ENCODE results near the gene CDCP2.

Gene CDCP2

GRCh38 chr1:54094001-54094729, 58.6 kb downstream of the CDCP2 start:
- DNase-seq (ENCODE audit: low read depth, low spot score): no peak

DNA sequence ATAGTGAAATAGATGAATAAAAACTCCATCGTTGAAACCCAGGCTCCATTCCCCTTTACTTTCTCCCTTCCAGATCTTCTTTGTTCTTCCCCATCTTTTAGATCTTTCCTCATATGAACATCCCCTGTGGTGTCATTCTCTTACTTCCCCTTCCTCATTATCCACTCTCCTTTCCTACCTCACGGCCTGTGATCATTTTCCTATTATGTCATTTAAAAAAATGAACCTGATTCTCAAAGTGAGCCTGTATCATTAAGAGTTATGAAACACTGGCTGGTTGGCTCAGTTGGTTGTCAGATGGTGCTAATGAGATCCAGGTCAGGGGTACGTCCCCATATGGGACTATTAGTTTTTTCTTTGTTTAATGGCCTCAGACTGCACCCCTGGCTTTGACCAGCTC, 61.1 kb downstream of the CDCP2 start:
- DNase-seq (ENCODE audit: low read depth, low spot score): no peak

- DNase-seq (ENCODE audit: low read depth, low spot score): no peak
These were observed 64.4 kb downstream of the CDCP2 start for GRCh38 chr1:54088385-54088784.

GRCh38 chr1:54086754-54087153, 66.0 kb downstream of the CDCP2 start:
- DNase-seq (ENCODE audit: low read depth, low spot score): no peak

DNA sequence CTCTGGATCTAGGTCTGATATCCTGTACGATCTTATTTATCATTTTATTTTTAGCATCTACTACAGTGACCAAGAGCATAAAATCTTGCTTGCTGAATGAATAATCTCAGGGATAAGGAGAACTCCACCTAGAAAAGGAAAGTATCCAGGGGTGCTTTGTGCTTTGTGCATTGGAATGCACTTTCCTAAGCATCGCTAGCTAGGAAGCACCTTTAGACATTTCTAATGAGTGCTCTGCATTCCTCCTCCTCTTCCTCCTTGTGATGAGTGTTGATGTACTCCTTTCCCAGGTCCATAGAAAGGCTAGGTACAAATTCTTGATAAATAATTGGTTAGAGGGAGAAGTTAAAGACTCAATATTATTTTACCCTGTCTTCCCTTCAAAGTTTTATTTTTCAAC, 68.0 kb downstream of the CDCP2 start:
- DNase-seq (ENCODE audit: low read depth, low spot score): no peak

Data from activated CD4-positive, CD25-positive, alpha-beta regulatory T cell treated with anti-CD3 and anti-CD28 coated beads, Interleukin-2, amount 50 U/mL, for 16 hours (primary cell).